GM23338 (cell line): Measurements from ENCODE around the gene KRTAP1-3. TPM values are rescaled to one million over a fixed set of nuclear protein-coding genes. Genes with fewer than 3 reads are reported as not detected.

Source experiments
- ATAC-seq: fragments of 200-7000 bp; cut with Tn5 transposase; 3 replicates; pipeline ENCODE4 v1.9.1; 2020
- DNase-seq: peaks from one replicate; pipeline ENCODE4 v3.0.0-alpha.2; 2015; ENCODE audit warnings: low spot score
- H2AFZ ChIP-seq: fragments of 200-600 bp; sonication (generic); 2 replicates; pipeline ENCODE4 v1.8.0; 2016; ENCODE audit warnings: antibody characterized with exemption, mild to moderate bottlenecking, moderate library complexity
- H3F3A ChIP-seq: fragments of 200-600 bp; sonication (generic); replicated peaks from 2 replicates; pipeline ENCODE4 v1.8.0; 2017; ENCODE audit warnings: antibody characterized with exemption, mixed run types, low read depth
- H3K27ac ChIP-seq: fragments of 200-600 bp; sonication (generic); 2 replicates; pipeline ENCODE4 v1.6.1; 2016; ENCODE audit warnings: low read depth
- H3K27me3 ChIP-seq: fragments of 200-600 bp; sonication (generic); 2 replicates; pipeline ENCODE4 v1.8.0; 2016; ENCODE audit warnings: mild to moderate bottlenecking, mixed run types, moderate library complexity; ENCODE audit not compliant: insufficient read depth
- H3K36me3 ChIP-seq: fragments of 200-600 bp; sonication (generic); 2 replicates; pipeline ENCODE4 v1.8.0; 2016; ENCODE audit warnings: mild to moderate bottlenecking; ENCODE audit not compliant: insufficient read depth
- H3K4me1 ChIP-seq: fragments of 200-600 bp; sonication (generic); 2 replicates; pipeline ENCODE4 v1.8.0; 2016; ENCODE audit warnings: mild to moderate bottlenecking, moderate library complexity; ENCODE audit not compliant: insufficient read depth
- H3K4me2 ChIP-seq: fragments of 200-600 bp; sonication (generic); 2 replicates; pipeline ENCODE4 v1.7.1; 2017; ENCODE audit warnings: mixed run types
- H3K4me3 ChIP-seq: fragments of 200-600 bp; sonication (generic); 2 replicates; pipeline ENCODE4 v1.6.1; 2016; ENCODE audit warnings: mixed run types
- H3K79me2 ChIP-seq: fragments of 200-600 bp; sonication (generic); replicated peaks from 2 replicates; pipeline ENCODE4 v1.8.0; 2017; ENCODE audit warnings: mild to moderate bottlenecking; ENCODE audit not compliant: insufficient read depth
- H3K9me2 ChIP-seq: fragments of 200-600 bp; sonication (generic); 2 replicates; pipeline ENCODE4 v1.8.0; 2017; ENCODE audit not compliant: insufficient read depth
- H4K20me1 ChIP-seq: fragments of 200-600 bp; sonication (generic); replicated peaks from 2 replicates; pipeline ENCODE4 v1.8.0; 2017; ENCODE audit warnings: mild to moderate bottlenecking; ENCODE audit not compliant: insufficient read depth
- H3K27ac Mint-ChIP-seq: 2 replicates; pipeline ENCODE4 v1.8.0; 2020; ENCODE audit warnings: inconsistent platforms, mild to moderate bottlenecking, moderate library complexity, mixed read lengths
- H3K27me3 Mint-ChIP-seq: 3 replicates; pipeline ENCODE4 v1.8.0; 2022; ENCODE audit warnings: low read depth, mild to moderate bottlenecking, moderate library complexity, mixed read lengths, inconsistent platforms; ENCODE audit not compliant: insufficient read depth, poor library complexity
- H3K36me3 Mint-ChIP-seq: 3 replicates; pipeline ENCODE4 v1.8.0; 2021; ENCODE audit warnings: low read depth, mild to moderate bottlenecking, inconsistent platforms, moderate library complexity, mixed read lengths
- H3K4me1 Mint-ChIP-seq: 3 replicates; pipeline ENCODE4 v1.8.0; 2020; ENCODE audit warnings: mild to moderate bottlenecking, inconsistent platforms, mixed read lengths
- H3K4me3 Mint-ChIP-seq: 3 replicates; pipeline ENCODE4 v1.8.0; 2021; ENCODE audit warnings: moderate library complexity, mild to moderate bottlenecking, inconsistent platforms, mixed read lengths
- H3K9me3 Mint-ChIP-seq: 3 replicates; pipeline ENCODE4 v1.8.0; 2020; ENCODE audit warnings: moderate library complexity, mild to moderate bottlenecking, inconsistent platforms, mixed read lengths
- CREB1 ChIP-seq: fragments of 250-450 bp; sonication (Bioruptor Pico); IDR thresholded peaks from 2 replicates; pipeline ENCODE4 v1.5.0; 2020; ENCODE audit warnings: low read depth, mild to moderate bottlenecking, moderate library complexity
- CTCF ChIP-seq, 2 experiments: fragments of 200-600 bp in 1 of 2; sonication (generic) in 1 of 2; conservative IDR thresholded peaks; 2 replicates each; pipeline versions ENCODE4 v1.5.1 to v1.6.1; 2016 to 2017; ENCODE audit warnings: antibody characterized with exemption in 2 of 2, low read depth in 2 of 2, mild to moderate bottlenecking in 2 of 2, moderate library complexity in 1 of 2
- EZH2 ChIP-seq: fragments of 200-600 bp; sonication (generic); IDR thresholded peaks from one replicate; pipeline ENCODE4 v1.8.0; 2017; ENCODE audit warnings: antibody characterized with exemption, mild to moderate bottlenecking, low read depth; ENCODE audit not compliant: unreplicated experiment
- EZH2phosphoT487 ChIP-seq: fragments of 200-600 bp; sonication (generic); IDR thresholded peaks from one replicate; pipeline ENCODE4 v1.8.1; 2018; ENCODE audit warnings: antibody characterized with exemption; ENCODE audit not compliant: unreplicated experiment
- JUNB ChIP-seq: IDR thresholded peaks from one replicate; pipeline ENCODE4 v1.6.1; 2016; ENCODE audit warnings: antibody characterized with exemption; ENCODE audit not compliant: unreplicated experiment
- REST ChIP-seq: IDR thresholded peaks from one replicate; pipeline ENCODE4 v1.6.1; 2018; ENCODE audit warnings: antibody characterized with exemption; ENCODE audit not compliant: unreplicated experiment
- ZNF114 ChIP-seq: fragments of 250-450 bp; sonication (Bioruptor Pico); IDR thresholded peaks from 2 replicates; pipeline ENCODE4 v1.5.0; 2020; ENCODE audit warnings: mild to moderate bottlenecking, moderate library complexity
- ZNF331 ChIP-seq: fragments of 250-450 bp; sonication (Bioruptor Pico); IDR thresholded peaks from 2 replicates; pipeline ENCODE4 v1.5.0; 2020; ENCODE audit warnings: low read depth, mild to moderate bottlenecking, moderate library complexity
- polyA plus RNA-seq: library from polyadenylated mRNA; unstranded; fragments of >200 nt; fragmentation: Nextera tagmentation; extraction: Ambion mirVana; gene quantifications from 2 replicates; pipeline ENCODE4 v1.2.1, GENCODE V29; 2016
- total RNA-seq: library from RNA; depleted of rRNA; stranded (reverse); fragments of >200 nt; shearing (Covaris generic); gene quantifications from 2 replicates; pipeline ENCODE4 v1.2.3, GENCODE V29; 2014
- TF ChIP-seq, protein P1 (sequence below): fragments of 250-450 bp; sonication (Bioruptor Pico); IDR thresholded peaks from 2 replicates; pipeline ENCODE4 v1.5.0; 2020; ENCODE audit warnings: mild to moderate bottlenecking, moderate library complexity

The KRTAP1-3 gene
- total and polyA plus RNA-seq, 2 experiments from 2014 or later = not detected

DNA sequence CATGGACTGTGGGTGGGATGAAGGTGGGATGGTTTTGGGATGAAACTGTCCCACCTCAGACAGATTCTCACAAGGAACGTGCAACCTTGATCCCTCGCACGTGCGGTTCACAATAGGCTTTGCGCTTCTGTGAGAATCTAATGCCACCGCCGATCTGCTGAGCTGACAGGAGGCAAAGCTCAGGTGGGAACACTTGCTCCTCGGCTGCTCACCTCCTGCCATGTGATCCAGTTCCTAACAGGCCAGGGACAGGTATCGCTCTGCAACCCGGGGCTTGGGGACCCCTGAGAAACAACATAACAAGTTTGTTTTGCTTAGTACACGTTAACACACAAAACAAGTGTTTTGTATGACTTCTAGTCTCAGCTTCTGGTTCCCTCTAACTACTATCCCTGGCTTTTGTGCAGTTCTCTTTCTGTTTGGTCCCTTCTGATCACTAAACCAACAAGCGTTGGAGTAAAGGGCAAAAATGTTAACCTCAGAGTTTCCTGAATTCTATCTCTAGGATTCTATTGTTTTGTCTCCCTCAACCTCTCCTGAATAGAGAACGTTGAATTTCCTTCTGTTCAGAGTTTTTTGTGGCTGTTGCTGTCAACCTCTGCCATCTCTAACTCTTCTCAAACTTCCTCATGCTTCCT, 18.0 kb downstream of the KRTAP1-3 start:
- DNase-seq = no peak
- TF ChIP-seq JUNB (no peak), ZNF331 (no peak), ZNF114 (CRISPR knock-in tag) (no peak), REST (no peak), CREB1 (CRISPR knock-in tag) (no peak), EZH2phosphoT487 (no peak), EZH2 (no peak), CTCF (conservative IDR thresholded peaks at IDR 0.05; ENCODE audit: low read depth in 2 of 2) (no peak)
- TF ChIP-seq, protein P1, sequence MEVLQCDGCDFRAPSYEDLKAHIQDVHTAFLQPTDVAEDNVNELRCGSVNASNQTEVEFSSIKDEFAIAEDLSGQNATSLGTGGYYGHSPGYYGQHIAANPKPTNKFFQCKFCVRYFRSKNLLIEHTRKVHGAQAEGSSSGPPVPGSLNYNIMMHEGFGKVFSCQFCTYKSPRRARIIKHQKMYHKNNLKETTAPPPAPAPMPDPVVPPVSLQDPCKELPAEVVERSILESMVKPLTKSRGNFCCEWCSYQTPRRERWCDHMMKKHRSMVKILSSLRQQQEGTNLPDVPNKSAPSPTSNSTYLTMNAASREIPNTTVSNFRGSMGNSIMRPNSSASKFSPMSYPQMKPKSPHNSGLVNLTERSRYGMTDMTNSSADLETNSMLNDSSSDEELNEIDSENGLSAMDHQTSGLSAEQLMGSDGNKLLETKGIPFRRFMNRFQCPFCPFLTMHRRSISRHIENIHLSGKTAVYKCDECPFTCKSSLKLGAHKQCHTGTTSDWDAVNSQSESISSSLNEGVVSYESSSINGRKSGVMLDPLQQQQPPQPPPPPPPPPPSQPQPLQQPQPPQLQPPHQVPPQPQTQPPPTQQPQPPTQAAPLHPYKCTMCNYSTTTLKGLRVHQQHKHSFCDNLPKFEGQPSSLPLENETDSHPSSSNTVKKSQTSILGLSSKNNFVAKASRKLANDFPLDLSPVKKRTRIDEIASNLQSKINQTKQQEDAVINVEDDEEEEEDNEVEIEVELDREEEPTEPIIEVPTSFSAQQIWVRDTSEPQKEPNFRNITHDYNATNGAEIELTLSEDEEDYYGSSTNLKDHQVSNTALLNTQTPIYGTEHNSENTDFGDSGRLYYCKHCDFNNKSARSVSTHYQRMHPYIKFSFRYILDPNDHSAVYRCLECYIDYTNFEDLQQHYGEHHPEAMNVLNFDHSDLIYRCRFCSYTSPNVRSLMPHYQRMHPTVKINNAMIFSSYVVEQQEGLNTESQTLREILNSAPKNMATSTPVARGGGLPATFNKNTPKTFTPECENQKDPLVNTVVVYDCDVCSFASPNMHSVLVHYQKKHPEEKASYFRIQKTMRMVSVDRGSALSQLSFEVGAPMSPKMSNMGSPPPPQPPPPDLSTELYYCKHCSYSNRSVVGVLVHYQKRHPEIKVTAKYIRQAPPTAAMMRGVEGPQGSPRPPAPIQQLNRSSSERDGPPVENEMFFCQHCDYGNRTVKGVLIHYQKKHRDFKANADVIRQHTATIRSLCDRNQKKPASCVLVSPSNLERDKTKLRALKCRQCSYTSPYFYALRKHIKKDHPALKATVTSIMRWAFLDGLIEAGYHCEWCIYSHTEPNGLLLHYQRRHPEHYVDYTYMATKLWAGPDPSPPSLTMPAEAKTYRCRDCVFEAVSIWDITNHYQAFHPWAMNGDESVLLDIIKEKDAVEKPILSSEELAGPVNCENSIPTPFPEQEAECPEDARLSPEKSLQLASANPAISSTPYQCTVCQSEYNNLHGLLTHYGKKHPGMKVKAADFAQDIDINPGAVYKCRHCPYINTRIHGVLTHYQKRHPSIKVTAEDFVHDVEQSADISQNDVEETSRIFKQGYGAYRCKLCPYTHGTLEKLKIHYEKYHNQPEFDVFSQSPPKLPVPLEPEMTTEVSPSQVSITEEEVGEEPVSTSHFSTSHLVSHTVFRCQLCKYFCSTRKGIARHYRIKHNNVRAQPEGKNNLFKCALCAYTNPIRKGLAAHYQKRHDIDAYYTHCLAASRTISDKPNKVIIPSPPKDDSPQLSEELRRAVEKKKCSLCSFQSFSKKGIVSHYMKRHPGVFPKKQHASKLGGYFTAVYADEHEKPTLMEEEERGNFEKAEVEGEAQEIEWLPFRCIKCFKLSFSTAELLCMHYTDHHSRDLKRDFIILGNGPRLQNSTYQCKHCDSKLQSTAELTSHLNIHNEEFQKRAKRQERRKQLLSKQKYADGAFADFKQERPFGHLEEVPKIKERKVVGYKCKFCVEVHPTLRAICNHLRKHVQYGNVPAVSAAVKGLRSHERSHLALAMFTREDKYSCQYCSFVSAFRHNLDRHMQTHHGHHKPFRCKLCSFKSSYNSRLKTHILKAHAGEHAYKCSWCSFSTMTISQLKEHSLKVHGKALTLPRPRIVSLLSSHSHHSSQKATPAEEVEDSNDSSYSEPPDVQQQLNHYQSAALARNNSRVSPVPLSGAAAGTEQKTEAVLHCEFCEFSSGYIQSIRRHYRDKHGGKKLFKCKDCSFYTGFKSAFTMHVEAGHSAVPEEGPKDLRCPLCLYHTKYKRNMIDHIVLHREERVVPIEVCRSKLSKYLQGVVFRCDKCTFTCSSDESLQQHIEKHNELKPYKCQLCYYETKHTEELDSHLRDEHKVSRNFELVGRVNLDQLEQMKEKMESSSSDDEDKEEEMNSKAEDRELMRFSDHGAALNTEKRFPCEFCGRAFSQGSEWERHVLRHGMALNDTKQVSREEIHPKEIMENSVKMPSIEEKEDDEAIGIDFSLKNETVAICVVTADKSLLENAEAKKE (CRISPR knock-in tag) = no peak
- H3K27me3 Mint-ChIP-seq = no peaks in the 10 kb centered on the region
- no peak for ATAC-seq
- Histone ChIP-seq H3K27ac (no peak overlapping the region), H4K20me1 (no peaks in the 10 kb centered on the region), H3K9me2 (no peaks in the 10 kb centered on the region), H3K4me3 (no peak overlapping the region), H3K27me3 (no peaks in the 10 kb centered on the region), H3F3A (no peaks in the 10 kb centered on the region), H3K4me2 (no peak overlapping the region), H3K4me1 (no peaks in the 10 kb centered on the region), H3K79me2 (no peaks in the 10 kb centered on the region), H3K36me3 (no peaks in the 10 kb centered on the region), H2AFZ (peak overlapping the region; percentile 59; the same call in 1 of the 2 replicates)
- no peaks in the 10 kb centered on the region for H3K36me3 Mint-ChIP-seq
- no peak overlapping the region for H3K27ac Mint-ChIP-seq
- no peaks in the 10 kb centered on the region for H3K4me1 Mint-ChIP-seq
- no peaks in the 10 kb centered on the region for H3K9me3 Mint-ChIP-seq
- H3K4me3 Mint-ChIP-seq = no peak overlapping the region
